ENCODE measurements around the gene HOXA10. TPM values are rescaled to one million over a fixed set of nuclear protein-coding genes. Genes with fewer than 3 reads are reported as not detected.
A peak's percentile ranks its signal among the peaks of the same experiment; 100 is the strongest.

HOXA10 gene
- polyA plus RNA-seq, 10 donors: 0.20 to 38.2 (median 9.7) TPM; not detected in 1

- no peak for DNase-seq
Observed at GRCh38 chr7:27133409-27134231, 40.5 kb downstream of the HOXA10 start.

GRCh38 chr7:27132978-27133377, 41.1 kb downstream of the HOXA10 start:
- DNase-seq: no peak

- DNase-seq: no peak
Observed at GRCh38 chr7:27132214-27132613, 41.9 kb downstream of the HOXA10 start.

- no peak for DNase-seq
Observed at GRCh38 chr7:27131390-27131819, 42.7 kb downstream of the HOXA10 start.

GRCh38 chr7:27130540-27131389, 43.4 kb downstream of the HOXA10 start, which contains the start of gene HOXA4:
HOXA4 (minus strand) TSS chr7:27130757; CDS start chr7:27130733, 24 bp downstream.
- peak; percentile 92 to 97 (median 94) for DNase-seq

- DNase-seq: peak in 2 of 3 donors; percentile 34 to 44
Observed at GRCh38 chr7:27129729-27130539, 44.2 kb downstream of the HOXA10 start.

GRCh38 chr7:27128776-27129728, 45.1 kb downstream of the HOXA10 start:
- no peak for DNase-seq

- peak in 2 of 3 donors; percentile 82 to 90 for DNase-seq
Observed at GRCh38 chr7:27128034-27128433, 46.1 kb downstream of the HOXA10 start.

- DNase-seq: no peak
Observed at GRCh38 chr7:27126596-27127327, 47.4 kb downstream of the HOXA10 start.

GRCh38 chr7:27125986-27126394, 48.1 kb downstream of the HOXA10 start:
- no peak for DNase-seq

GRCh38 chr7:27124902-27125689, 49.0 kb downstream of the HOXA10 start:
- no peak for DNase-seq

- peak in 1 of 3 donors; percentile 61 for DNase-seq
Observed at GRCh38 chr7:27124096-27124901, 49.8 kb downstream of the HOXA10 start.

- DNase-seq: no peak
Observed at GRCh38 chr7:27123477-27124053, 50.6 kb downstream of the HOXA10 start.

- peak in 1 of 3 donors; percentile 47 for DNase-seq
Observed at GRCh38 chr7:27123007-27123476, 51.1 kb downstream of the HOXA10 start.

- peak in 1 of 3 donors; percentile 65 for DNase-seq
Observed at GRCh38 chr7:27122077-27122910, 51.8 kb downstream of the HOXA10 start.

GRCh38 chr7:27121684-27122076, 52.4 kb downstream of the HOXA10 start:
- DNase-seq: no peak
